ENCODE data around the gene LGALS3BP. TPM values are rescaled to one million over a fixed set of nuclear protein-coding genes. Genes with fewer than 3 reads are reported as not detected.

LGALS3BP gene
- total RNA-seq, 1 donor from 2014 or later, result 147 TPM

DNA sequence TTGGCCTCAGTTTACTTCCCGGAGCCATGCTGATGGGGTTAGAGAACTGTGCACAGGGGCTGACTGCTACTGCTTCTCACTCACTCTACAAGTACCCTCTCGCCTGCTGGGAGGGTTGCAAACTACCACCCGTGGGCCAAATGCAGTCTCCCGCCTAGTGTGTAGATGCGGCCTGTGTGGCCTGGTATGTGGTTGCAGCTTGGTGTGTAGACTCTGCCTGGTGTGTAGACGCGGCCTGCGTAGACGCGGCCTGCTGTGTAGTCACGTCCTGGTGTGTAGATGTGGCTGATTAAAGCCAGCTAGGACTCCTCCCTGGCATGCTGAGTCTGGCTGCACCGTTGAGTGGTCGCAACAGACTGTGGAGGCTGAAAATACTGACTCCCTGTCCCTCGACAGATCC, 22.6 kb upstream of the LGALS3BP start:
- ATAC-seq (no peak), DNase-seq (ENCODE audit: low spot score) (peak; percentile 36)
- intact Hi-C loops (cut with DNase I), result no loop called here

GRCh38 chr17:79001190-79002020, 21.7 kb upstream of the LGALS3BP start:
- ATAC-seq, result no peak
- DNase-seq (ENCODE audit: low spot score), result peak; percentile 55
- intact Hi-C loops (cut with DNase I), result no loop called here

- DNase-seq (ENCODE audit: low spot score) (peak; percentile 54), ATAC-seq (no peak)
- intact Hi-C loops (cut with DNase I), result no loop called here
These were observed 20.9 kb upstream of the LGALS3BP start for GRCh38 chr17:79000396-79001189.

- DNase-seq (ENCODE audit: low spot score), result peak; percentile 32
- ATAC-seq, result no peak
- intact Hi-C loops (cut with DNase I), result no loop called here
These were observed 20.2 kb upstream of the LGALS3BP start for GRCh38 chr17:78999947-79000395.

DNA sequence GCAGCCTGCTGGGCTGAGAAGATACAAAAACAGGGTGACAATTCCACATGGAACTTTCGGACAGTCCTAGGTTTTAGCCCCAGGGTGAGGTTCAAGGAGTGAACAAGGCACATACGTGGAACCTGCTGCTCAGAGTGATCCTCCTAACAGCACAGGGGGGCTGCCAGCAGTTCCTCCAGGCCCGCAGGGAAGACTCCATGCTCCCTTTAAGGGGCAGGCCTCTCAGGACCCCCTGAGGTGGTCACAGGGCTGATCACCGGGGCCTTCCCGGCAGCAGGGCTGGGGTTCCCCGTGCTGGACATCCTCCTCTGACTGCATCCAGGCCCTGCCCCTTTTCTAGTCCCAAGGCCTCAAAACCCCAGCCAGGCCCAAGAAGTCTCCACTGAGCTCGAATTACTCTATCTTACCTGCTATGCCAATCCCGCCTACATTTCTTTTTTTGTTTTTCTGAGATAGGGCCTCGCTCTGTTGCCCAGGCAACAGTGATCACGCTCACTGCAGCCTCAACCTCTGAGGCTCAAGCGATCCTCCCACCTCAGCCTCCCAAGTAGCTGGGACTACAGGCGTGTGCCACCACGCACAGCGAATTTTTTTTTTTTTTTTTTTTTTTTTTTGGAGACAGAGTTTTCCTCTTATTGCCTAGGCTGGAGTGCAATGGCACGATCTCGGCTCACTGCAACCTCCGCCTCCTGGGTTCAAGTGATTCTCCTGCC, 19.5 kb upstream of the LGALS3BP start:
- ATAC-seq (peak; percentile 3), DNase-seq (ENCODE audit: low spot score) (peak; percentile 51)
- intact Hi-C loops (cut with DNase I), result no loop called here

DNA sequence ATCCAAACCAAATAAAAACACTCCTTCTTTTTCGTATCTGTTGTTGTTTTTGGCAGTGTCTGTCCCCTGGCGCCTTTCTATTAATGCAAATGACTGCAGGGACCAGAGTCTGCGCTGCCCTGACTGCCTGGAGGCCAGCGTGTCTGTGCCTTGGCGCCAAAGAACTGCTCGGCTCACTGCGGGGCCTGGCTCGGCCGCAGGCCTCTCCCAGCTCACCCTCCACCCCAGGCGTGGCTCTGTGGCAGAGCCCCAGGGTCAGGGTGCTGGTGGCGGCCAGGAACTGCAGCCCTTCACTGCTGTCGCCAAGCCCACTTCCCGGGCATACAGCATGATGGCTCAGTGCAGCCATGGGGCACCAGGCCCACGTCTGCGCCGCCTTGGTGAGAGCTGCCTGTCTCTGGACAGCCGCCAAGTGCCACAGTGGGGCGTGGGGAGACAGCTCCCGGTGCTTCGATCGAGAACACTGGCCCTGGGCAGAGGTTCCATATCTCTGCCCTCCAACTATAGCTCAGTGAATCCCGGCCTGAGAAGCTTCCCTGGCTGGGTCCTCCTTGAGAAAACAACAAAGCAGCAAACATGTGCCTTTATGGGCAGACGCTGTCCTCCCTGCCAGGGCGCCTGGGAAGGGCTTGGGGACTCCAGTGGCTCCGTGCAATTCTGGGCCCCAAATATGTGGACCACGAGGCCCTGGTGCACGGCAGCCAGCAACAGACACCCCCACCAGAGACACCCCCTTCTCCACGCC, 18.8 kb upstream of the LGALS3BP start:
- intact Hi-C loops (cut with DNase I), result no loop called here
- ATAC-seq, result peak; percentile 73
- DNase-seq (ENCODE audit: low spot score), result peak; percentile 71

DNA sequence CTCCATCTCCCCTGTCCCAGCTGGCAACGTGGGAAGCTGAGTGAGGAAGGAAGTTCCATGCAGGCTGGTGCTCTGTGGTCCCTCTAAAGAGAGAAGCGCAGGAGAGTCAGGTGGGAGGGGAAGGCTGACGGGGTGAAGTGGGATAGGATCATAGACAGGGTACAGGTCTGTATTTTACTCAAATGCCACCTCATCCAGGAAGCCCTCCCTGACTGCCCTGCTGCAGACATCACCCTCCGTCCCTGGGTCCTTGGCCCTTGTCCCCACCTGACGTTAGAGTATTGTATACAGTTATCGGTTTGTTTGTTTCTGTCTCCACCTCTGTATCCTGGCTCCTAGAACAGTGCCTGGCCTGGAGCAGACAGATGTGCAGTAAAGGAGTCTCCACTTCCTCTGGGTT, 18.2 kb upstream of the LGALS3BP start:
- no peak for ATAC-seq
- intact Hi-C loops (cut with DNase I), result no loop called here
- peak; percentile 53 for DNase-seq (ENCODE audit: low spot score)

DNA sequence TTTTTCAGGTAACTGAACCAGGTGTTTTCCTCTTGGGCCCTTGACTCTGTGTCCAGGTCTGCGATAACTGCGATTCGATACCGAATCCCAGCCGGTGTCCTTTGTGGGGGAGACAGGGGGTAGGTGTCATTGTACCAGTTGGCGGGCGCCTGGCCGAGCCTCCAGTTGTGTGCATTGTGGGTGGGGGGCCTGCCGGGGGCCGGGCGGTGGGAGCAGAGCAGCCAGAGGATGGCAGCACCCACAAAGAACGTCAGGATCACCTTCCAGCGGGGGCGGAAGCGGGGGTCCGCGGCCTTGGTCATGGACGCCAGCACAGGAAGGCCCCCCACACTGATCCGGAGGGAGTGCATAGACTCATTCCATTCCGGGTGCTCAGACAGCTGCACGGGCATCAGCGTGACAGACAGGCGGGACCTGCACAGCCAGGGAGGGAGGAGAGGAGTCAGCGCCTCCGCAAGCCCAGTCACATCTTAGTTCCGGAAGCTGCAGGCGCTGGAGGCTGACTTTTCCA, 17.6 kb upstream of the LGALS3BP start:
- intact Hi-C loops (cut with DNase I), result no loop called here
- DNase-seq (ENCODE audit: low spot score) (peak; percentile 57), ATAC-seq (no peak)

DNA sequence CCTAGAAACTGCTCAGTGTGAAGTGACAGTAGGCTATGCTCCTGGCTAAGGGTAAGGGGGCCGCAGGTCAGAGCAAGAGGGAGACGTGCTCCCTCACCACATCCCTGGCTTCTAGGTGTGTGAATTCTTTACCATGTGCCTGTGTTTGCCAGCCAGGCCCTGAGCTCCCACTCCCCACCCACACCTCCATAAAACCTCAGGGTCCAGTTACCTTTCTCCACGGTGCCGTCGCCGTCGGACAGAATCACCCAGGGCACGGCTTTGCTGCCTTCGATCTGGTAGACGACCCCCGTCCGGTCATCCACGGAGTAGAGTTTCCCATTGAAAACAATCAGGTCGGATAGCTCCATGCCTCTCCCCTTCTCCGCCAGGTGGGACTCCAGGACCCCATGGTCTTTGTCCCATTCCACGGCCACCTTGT, 17.1 kb upstream of the LGALS3BP start:
- peak; percentile 8 for DNase-seq (ENCODE audit: low spot score)
- ATAC-seq, result no peak
- intact Hi-C loops (cut with DNase I), result no loop called here

- ATAC-seq (no peak), DNase-seq (ENCODE audit: low spot score) (peak; percentile 56)
- intact Hi-C loops (cut with DNase I), result no loop called here
These were observed 16.2 kb upstream of the LGALS3BP start for GRCh38 chr17:78995761-78996451.

- ATAC-seq (no peak), DNase-seq (ENCODE audit: low spot score) (peak; percentile 56)
- intact Hi-C loops (cut with DNase I), result no loop called here
These were observed 15.5 kb upstream of the LGALS3BP start for GRCh38 chr17:78995022-78995760.

- intact Hi-C loops (cut with DNase I), result no loop called here
- DNase-seq (ENCODE audit: low spot score) (peak; percentile 55), ATAC-seq (no peak)
These were observed 14.4 kb upstream of the LGALS3BP start for GRCh38 chr17:78993981-78994671.

GRCh38 chr17:78993241-78993956, 13.7 kb upstream of the LGALS3BP start:
- intact Hi-C loops (cut with DNase I), result no loop called here
- peak; percentile 54 for ATAC-seq

DNA sequence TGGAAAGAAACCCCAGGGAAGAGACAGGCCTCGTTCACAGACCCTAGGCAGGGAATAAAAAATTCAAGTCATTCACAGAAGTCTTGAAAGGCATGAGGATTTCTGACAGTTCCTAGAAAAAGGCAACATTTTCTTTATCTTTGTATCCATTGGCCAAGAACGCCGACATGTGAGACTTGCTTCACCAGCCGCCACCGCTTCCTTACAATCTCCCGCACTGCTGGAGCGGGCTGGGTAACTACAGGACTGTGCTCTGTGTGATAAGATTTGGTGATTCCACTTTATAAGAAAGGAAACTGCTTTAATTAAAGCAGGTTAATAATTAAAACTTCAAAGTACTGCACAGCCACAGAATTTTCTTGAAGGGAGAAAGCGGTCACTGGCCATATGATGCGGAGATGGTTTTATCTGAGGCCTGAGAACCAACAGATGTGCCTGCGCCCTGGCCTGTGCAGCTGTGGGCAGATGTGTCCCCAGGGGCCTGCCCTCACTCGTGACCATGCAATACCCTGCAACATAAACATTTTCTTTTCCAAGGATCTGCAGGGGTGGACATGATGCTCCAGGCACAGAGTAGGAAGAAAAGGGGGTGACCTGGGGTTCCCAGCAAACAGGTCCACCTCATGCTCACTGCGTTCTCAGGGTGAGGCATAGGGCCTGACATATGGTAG, 13.0 kb upstream of the LGALS3BP start:
- DNase-seq (ENCODE audit: low spot score) (peak; percentile 42), ATAC-seq (no peak)
- intact Hi-C loops (cut with DNase I), result no loop called here

More at GRCh38 chr17:78993241-78993956, 13.7 kb upstream of the LGALS3BP start:
- DNase-seq (ENCODE audit: low spot score), result peak; percentile 86

GRCh38 chr17:78991906-78992532, 12.3 kb upstream of the LGALS3BP start:
- ATAC-seq (no peak), DNase-seq (ENCODE audit: low spot score) (peak; percentile 51)
- intact Hi-C loops (cut with DNase I), result no loop called here
